HepG2 (cell line): ENCODE data around the gene NSMCE4A. TPM values are rescaled to one million over a fixed set of nuclear protein-coding genes. Genes with fewer than 3 reads are reported as not detected.

Source experiments
- HDAC2 ChIP-seq: sonication (generic); formaldehyde crosslinking; IDR thresholded peaks from 2 replicates; pipeline ENCODE4 v1.4.0; 2020; ENCODE audit warnings: missing genetic modification reagents
- HDAC6 ChIP-seq: fragments of 200-600 bp; sonication (generic); IDR thresholded peaks from 2 replicates; pipeline ENCODE4 v1.7.0; 2017; ENCODE audit warnings: mild to moderate bottlenecking, antibody characterized with exemption, low read length, low read depth
- KAT8 ChIP-seq: IDR thresholded peaks from 2 replicates; pipeline ENCODE4 v1.6.1; 2016; ENCODE audit warnings: missing genetic modification reagents, missing compliant biosample characterization
- NFAT5 ChIP-seq: sonication (generic); formaldehyde crosslinking; IDR thresholded peaks from 2 replicates; pipeline ENCODE4 v1.4.0; 2020; ENCODE audit warnings: missing genetic modification reagents
- PHF8 ChIP-seq: sonication (generic); formaldehyde crosslinking; IDR thresholded peaks from 2 replicates; pipeline ENCODE4 v1.5.0; 2020; ENCODE audit warnings: missing genetic modification reagents
- POGZ ChIP-seq: sonication (generic); formaldehyde crosslinking; IDR thresholded peaks from 2 replicates; pipeline ENCODE4 v1.4.0; 2020; ENCODE audit warnings: mild to moderate bottlenecking, missing genetic modification reagents
- POLR2A ChIP-seq, 2 experiments: IDR thresholded peaks; 2 replicates each; pipeline ENCODE4 v1.6.1; 2011; ENCODE audit warnings: low read depth in 2 of 2, low read length in 2 of 2, mild to moderate bottlenecking in 1 of 2, moderate library complexity in 1 of 2; ENCODE audit not compliant: insufficient read depth in 1 of 2
- SPEN ChIP-seq: sonication (generic); formaldehyde crosslinking; IDR thresholded peaks from 2 replicates; pipeline ENCODE4 v1.5.1; 2020; ENCODE audit warnings: low read depth, mild to moderate bottlenecking, missing genetic modification reagents
- TAF1 ChIP-seq: sonication (generic); formaldehyde crosslinking; IDR thresholded peaks from 2 replicates; pipeline ENCODE4 v1.4.0; 2020; ENCODE audit warnings: missing genetic modification reagents
- TMF1 ChIP-seq: sonication (generic); formaldehyde crosslinking; IDR thresholded peaks from 2 replicates; pipeline ENCODE4 v1.8.1; 2022; ENCODE audit warnings: low read depth, missing genetic modification reagents
- XRCC5 ChIP-seq: fragments of 200-400 bp; formaldehyde crosslinking; optimal IDR thresholded peaks from 2 replicates; pipeline ENCODE3; 2017; ENCODE audit warnings: mild to moderate bottlenecking, low read length
- ZFP36 ChIP-seq: fragments of 150-350 bp; IDR thresholded peaks from 2 replicates; pipeline ENCODE4 v1.6.1; 2018; ENCODE audit warnings: borderline replicate concordance, low read length, low read depth; ENCODE audit not compliant: partially characterized antibody
- ZFP91 ChIP-seq: sonication (generic); formaldehyde crosslinking; IDR thresholded peaks from 2 replicates; pipeline ENCODE4 v1.9.0; 2022; ENCODE audit warnings: missing genetic modification reagents, mild to moderate bottlenecking, borderline replicate concordance
- ZGPAT ChIP-seq: IDR thresholded peaks from 2 replicates; pipeline ENCODE4 v1.6.1; 2016; ENCODE audit warnings: mild to moderate bottlenecking
- ZNF234 ChIP-seq: sonication (generic); formaldehyde crosslinking; conservative IDR thresholded peaks from 2 replicates; pipeline ENCODE4 v1.5.1; 2020; ENCODE audit warnings: mild to moderate bottlenecking, missing genetic modification reagents
- ZNF33B ChIP-seq: sonication (generic); formaldehyde crosslinking; IDR thresholded peaks from 2 replicates; pipeline ENCODE4 v1.5.1; 2020; ENCODE audit warnings: mild to moderate bottlenecking, missing genetic modification reagents
- ZNF34 ChIP-seq: sonication (generic); formaldehyde crosslinking; IDR thresholded peaks from 2 replicates; pipeline ENCODE4 v1.4.0; 2020; ENCODE audit warnings: mild to moderate bottlenecking, missing genetic modification reagents, borderline replicate concordance
- ZNF597 ChIP-seq: sonication (generic); formaldehyde crosslinking; IDR thresholded peaks from 2 replicates; pipeline ENCODE4 v1.5.0; 2020; ENCODE audit warnings: missing genetic modification reagents
- ZSCAN9 ChIP-seq: IDR thresholded peaks from 2 replicates; pipeline ENCODE4 v1.6.1; 2016; ENCODE audit warnings: borderline replicate concordance
- ZZZ3 ChIP-seq: sonication (generic); formaldehyde crosslinking; IDR thresholded peaks from 2 replicates; pipeline ENCODE4 v1.4.0; 2020; ENCODE audit warnings: missing genetic modification reagents, mild to moderate bottlenecking, borderline replicate concordance
- polyA plus RNA-seq, 8 experiments: library from polyadenylated mRNA; depleted of rRNA in 3 of 8; stranded (reverse) in 7 of 8; unstranded in 1 of 8; fragments of >200 nt; fragmentation: Illumina TruSeq in 4 of 8; extraction: Trizol in 4 of 8; gene quantifications; 2 replicates each; pipeline versions ENCODE4 v1.2.1 to v1.2.3, GENCODE V29; 2011 to 2016; ENCODE audit warnings: low read depth in 4 of 8, missing spikeins in 1 of 8, mixed read lengths in 1 of 8; ENCODE audit not compliant: insufficient read depth in 1 of 8
- total RNA-seq, 5 experiments: library from RNA; depleted of rRNA; stranded (reverse); fragments of >200 nt; fragmentation: Illumina TruSeq; extraction: Trizol; gene quantifications; 2 replicates each; pipeline ENCODE4 v1.2.3, GENCODE V29; 2016; ENCODE audit warnings: low read depth in 1 of 5

Gene NSMCE4A
- total and polyA plus RNA-seq, 2 of the 13 experiments (the other 11 are each of a cell fraction or from before 2014, with no cell fraction given), result 61.1 to 91.6 TPM

- TF ChIP-seq ZNF34 (CRISPR knock-in tag), result no peak
- peak; percentile 94 for TF ChIP-seq XRCC5
- peak; percentile 86 for TF ChIP-seq PHF8 (CRISPR knock-in tag)
- TF ChIP-seq TAF1, result peak; percentile 69; the same call in 1 of the 2 replicates
- no peak for TF ChIP-seq HDAC6
- TF ChIP-seq ZSCAN9 (CRISPR knock-in tag), result no peak; the same call in 1 of the 2 replicates
- no peak for TF ChIP-seq ZNF234
- TF ChIP-seq ZNF597 (CRISPR knock-in tag), result peak; percentile 17; the same call in 1 of the 2 replicates
- TF ChIP-seq ZZZ3 (CRISPR knock-in tag), result no peak
- 0 out of 2 replicates have a peak, but pooled peaks have one; percentile 46 for TF ChIP-seq TMF1 (CRISPR knock-in tag)
- TF ChIP-seq NFAT5 (CRISPR knock-in tag), result peak; percentile 74; the same call in 1 of the 2 replicates
- peak; percentile 13; the same call in 1 of the 2 replicates for TF ChIP-seq ZGPAT (CRISPR knock-in tag)
- peak; percentile 86 for TF ChIP-seq POGZ (CRISPR knock-in tag)
- peak; percentile 72; the same call in 1 of the 2 replicates for TF ChIP-seq SPEN (CRISPR knock-in tag)
- TF ChIP-seq ZNF33B, result no peak; the same call in 1 of the 2 replicates
- TF ChIP-seq HDAC2 (CRISPR knock-in tag), result 0 out of 2 replicates have a peak, but pooled peaks have one; percentile 6
- peak; percentile 52 for TF ChIP-seq KAT8 (CRISPR knock-in tag)
- peak; percentile 70; the same call in 1 of the 2 replicates for TF ChIP-seq ZFP91
- no peak for TF ChIP-seq ZFP36
- peak; percentile 67 to 70; a peak in 3 of 4 replicates for TF ChIP-seq POLR2A (IDR thresholded peaks at IDR 0.05; ENCODE audit: insufficient read depth in 1 of 2, low read depth in 2 of 2, low read length in 2 of 2)
Observed at GRCh38 chr10:121974535-121975294, at the start of gene NSMCE4A (continued).
